ENCODE measurements around the gene AKAP12.
"Not testable (repeated sequence)": the region's sequence is repeated elsewhere in the genome, so short reads cannot be mapped to it uniquely, and the experiment has no call there.

Gene AKAP12

GRCh38 chr6:151376440-151376839 is 136.7 kb downstream of the AKAP12 start:
- no peak for DNase-seq

- DNase-seq = no peak
Measured at GRCh38 chr6:151377095-151377494, 137.3 kb downstream of the AKAP12 start.

GRCh38 chr6:151379933-151380847 is 140.4 kb downstream of the AKAP12 start:
- DNase-seq = peak in 12 of 56 donors; percentile 1 to 26 (median 11)

- DNase-seq = no peak
Measured at GRCh38 chr6:151380848-151381205, 141.1 kb downstream of the AKAP12 start.

GRCh38 chr6:151381722-151382121 is 142.0 kb downstream of the AKAP12 start:
- DNase-seq = no peak

- DNase-seq = not testable (repeated sequence)
Measured at GRCh38 chr6:151382631-151383030, 142.9 kb downstream of the AKAP12 start.

- no peak for DNase-seq
Measured at GRCh38 chr6:151384151-151384550, 144.4 kb downstream of the AKAP12 start.

GRCh38 chr6:151385177-151385576 is 145.4 kb downstream of the AKAP12 start:
- no peak for DNase-seq

GRCh38 chr6:151387175-151387970 is 147.6 kb downstream of the AKAP12 start:
- DNase-seq = no peak

- DNase-seq = no peak
Measured at GRCh38 chr6:151388236-151388635, 148.5 kb downstream of the AKAP12 start.

- DNase-seq = peak in 3 of 56 donors; percentile 38 to 63 (median 44)
Measured at GRCh38 chr6:151388997-151389617, 149.3 kb downstream of the AKAP12 start.

GRCh38 chr6:151389618-151390275 is 150.0 kb downstream of the AKAP12 start:
- peak in 40 of 56 donors; percentile 6 to 90 (median 56) for DNase-seq

GRCh38 chr6:151390276-151390850 is 150.6 kb downstream of the AKAP12 start:
- DNase-seq = peak; percentile 78 to 98 (median 94)

GRCh38 chr6:151390851-151391470 is 151.2 kb downstream of the AKAP12 start:
- peak in 49 of 56 donors; percentile 14 to 91 (median 67) for DNase-seq

GRCh38 chr6:151391471-151392413 is 152.0 kb downstream of the AKAP12 start, which contains the start of gene ZBTB2:
Gene ZBTB2, minus strand, starts transcription at chr6:151391559. Its CDS starts 17,922 bp downstream, at chr6:151373637.
- DNase-seq = peak in 50 of 56 donors; percentile 6 to 82 (median 57)

GRCh38 chr6:151392427-151392826 is 152.7 kb downstream of the AKAP12 start:
- no peak for DNase-seq

- no peak for DNase-seq
Measured at GRCh38 chr6:151393410-151393809, 153.6 kb downstream of the AKAP12 start.

GRCh38 chr6:151399679-151400078 is 159.9 kb downstream of the AKAP12 start:
- DNase-seq = no peak

GRCh38 chr6:151400473-151400872 is 160.7 kb downstream of the AKAP12 start:
- no peak for DNase-seq
